HL-60 (cell line): ENCODE data around the gene SMOC2.

ENCODE experiments used
- DNase-seq, 2 experiments: peaks; one replicate each; pipeline ENCODE4 v3.0.0-alpha.2; 2010 to 2020; ENCODE audit warnings: low read depth in 1 of 2, low spot score in 1 of 2
- H3K27ac ChIP-seq: fragments of 250-450 bp; sonication (Bioruptor Pico); replicated peaks from 2 replicates; pipeline ENCODE4 v1.5.1; 2020; ENCODE audit warnings: mild to moderate bottlenecking, moderate library complexity
- H3K27me3 ChIP-seq: fragments of 250-450 bp; sonication (Bioruptor Pico); 2 replicates; pipeline ENCODE4 v1.5.1; 2021; ENCODE audit warnings: mild to moderate bottlenecking, moderate library complexity; ENCODE audit not compliant: insufficient read depth, poor library complexity, severe bottlenecking
- H3K4me3 ChIP-seq: replicated peaks from 2 replicates; pipeline ENCODE4 v1.5.1; 2011; ENCODE audit warnings: mild to moderate bottlenecking, control low read depth, low read length; ENCODE audit not compliant: insufficient read depth
- GABPA ChIP-seq: IDR thresholded peaks from 2 replicates; pipeline ENCODE4 v1.6.1; 2012; ENCODE audit warnings: low read depth
- POLR2AphosphoS5 ChIP-seq: IDR thresholded peaks from 2 replicates; pipeline ENCODE4 v1.6.1; 2012; ENCODE audit warnings: low read depth
- SPI1 ChIP-seq: IDR thresholded peaks from 2 replicates; pipeline ENCODE4 v1.6.1; 2012; ENCODE audit warnings: low read depth, mild to moderate bottlenecking, borderline replicate concordance
- TF ChIP-seq, protein P1 (sequence below): IDR thresholded peaks from one replicate; pipeline ENCODE4 v1.5.1; 2011; ENCODE audit warnings: low read length, control low read depth, inconsistent platforms; ENCODE audit not compliant: insufficient read depth
- TF ChIP-seq, protein P2 (sequence below): IDR thresholded peaks from 2 replicates; pipeline ENCODE4 v1.6.1; 2012; ENCODE audit warnings: low read depth; ENCODE audit not compliant: insufficient replicate concordance

Gene SMOC2

DNA sequence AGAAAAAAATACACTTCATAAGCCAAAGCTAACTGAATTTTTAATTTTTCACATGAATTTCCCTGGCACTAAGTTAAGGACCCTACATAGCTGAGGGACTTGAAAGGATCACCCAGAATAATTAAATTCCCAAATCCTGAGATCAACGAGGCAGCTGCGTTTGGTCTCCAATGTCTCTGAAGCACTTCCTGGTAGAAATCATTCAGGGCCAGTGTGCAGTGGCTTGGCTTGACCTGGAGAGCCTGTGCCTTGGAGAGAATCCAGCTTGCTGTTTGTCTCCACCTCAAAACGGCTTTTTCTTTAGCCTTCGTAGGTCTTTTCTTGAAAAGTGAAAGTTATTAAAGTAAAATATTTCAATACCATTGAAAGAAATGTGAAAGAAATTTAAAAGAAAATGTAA, 92.4 kb downstream of the SMOC2 start:
- Histone ChIP-seq H3K27ac (no peak overlapping the region), H3K4me3 (no peak overlapping the region), H3K27me3 (no peaks in the 10 kb centered on the region)
- DNase-seq: no peak
- TF ChIP-seq, protein P1, sequence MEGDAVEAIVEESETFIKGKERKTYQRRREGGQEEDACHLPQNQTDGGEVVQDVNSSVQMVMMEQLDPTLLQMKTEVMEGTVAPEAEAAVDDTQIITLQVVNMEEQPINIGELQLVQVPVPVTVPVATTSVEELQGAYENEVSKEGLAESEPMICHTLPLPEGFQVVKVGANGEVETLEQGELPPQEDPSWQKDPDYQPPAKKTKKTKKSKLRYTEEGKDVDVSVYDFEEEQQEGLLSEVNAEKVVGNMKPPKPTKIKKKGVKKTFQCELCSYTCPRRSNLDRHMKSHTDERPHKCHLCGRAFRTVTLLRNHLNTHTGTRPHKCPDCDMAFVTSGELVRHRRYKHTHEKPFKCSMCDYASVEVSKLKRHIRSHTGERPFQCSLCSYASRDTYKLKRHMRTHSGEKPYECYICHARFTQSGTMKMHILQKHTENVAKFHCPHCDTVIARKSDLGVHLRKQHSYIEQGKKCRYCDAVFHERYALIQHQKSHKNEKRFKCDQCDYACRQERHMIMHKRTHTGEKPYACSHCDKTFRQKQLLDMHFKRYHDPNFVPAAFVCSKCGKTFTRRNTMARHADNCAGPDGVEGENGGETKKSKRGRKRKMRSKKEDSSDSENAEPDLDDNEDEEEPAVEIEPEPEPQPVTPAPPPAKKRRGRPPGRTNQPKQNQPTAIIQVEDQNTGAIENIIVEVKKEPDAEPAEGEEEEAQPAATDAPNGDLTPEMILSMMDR: no peak
- no peak for TF ChIP-seq GABPA
- TF ChIP-seq SPI1: no peak
- no peak for TF ChIP-seq POLR2AphosphoS5
- TF ChIP-seq, protein P2, sequence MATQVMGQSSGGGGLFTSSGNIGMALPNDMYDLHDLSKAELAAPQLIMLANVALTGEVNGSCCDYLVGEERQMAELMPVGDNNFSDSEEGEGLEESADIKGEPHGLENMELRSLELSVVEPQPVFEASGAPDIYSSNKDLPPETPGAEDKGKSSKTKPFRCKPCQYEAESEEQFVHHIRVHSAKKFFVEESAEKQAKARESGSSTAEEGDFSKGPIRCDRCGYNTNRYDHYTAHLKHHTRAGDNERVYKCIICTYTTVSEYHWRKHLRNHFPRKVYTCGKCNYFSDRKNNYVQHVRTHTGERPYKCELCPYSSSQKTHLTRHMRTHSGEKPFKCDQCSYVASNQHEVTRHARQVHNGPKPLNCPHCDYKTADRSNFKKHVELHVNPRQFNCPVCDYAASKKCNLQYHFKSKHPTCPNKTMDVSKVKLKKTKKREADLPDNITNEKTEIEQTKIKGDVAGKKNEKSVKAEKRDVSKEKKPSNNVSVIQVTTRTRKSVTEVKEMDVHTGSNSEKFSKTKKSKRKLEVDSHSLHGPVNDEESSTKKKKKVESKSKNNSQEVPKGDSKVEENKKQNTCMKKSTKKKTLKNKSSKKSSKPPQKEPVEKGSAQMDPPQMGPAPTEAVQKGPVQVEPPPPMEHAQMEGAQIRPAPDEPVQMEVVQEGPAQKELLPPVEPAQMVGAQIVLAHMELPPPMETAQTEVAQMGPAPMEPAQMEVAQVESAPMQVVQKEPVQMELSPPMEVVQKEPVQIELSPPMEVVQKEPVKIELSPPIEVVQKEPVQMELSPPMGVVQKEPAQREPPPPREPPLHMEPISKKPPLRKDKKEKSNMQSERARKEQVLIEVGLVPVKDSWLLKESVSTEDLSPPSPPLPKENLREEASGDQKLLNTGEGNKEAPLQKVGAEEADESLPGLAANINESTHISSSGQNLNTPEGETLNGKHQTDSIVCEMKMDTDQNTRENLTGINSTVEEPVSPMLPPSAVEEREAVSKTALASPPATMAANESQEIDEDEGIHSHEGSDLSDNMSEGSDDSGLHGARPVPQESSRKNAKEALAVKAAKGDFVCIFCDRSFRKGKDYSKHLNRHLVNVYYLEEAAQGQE: no peak

DNA sequence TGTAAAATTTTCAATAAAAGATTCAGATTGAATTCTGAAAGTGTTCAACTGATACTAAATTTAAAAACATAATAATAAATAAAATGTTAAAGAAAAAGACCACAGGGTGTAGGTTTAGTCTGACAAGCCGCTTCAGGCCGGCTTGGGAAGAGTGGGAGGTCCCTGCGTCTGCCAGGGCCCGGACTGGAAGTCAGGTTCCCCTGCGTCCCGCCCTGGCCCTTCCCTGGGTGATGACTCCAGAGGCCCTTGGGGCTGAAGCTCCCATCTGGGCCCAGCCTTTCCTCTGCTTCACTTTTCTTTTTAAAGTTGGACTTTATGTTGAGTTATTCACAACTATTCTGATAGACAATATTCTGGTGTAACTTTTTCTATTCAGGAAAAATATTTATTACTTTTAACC, 93.3 kb downstream of the SMOC2 start:
- Histone ChIP-seq H3K27ac (no peak overlapping the region), H3K4me3 (no peak overlapping the region), H3K27me3 (no peaks in the 10 kb centered on the region)
- TF ChIP-seq POLR2AphosphoS5 (no peak), SPI1 (no peak), GABPA (no peak)
- TF ChIP-seq, protein P2: no peak
- TF ChIP-seq, protein P1: no peak
- DNase-seq: no peak

DNA sequence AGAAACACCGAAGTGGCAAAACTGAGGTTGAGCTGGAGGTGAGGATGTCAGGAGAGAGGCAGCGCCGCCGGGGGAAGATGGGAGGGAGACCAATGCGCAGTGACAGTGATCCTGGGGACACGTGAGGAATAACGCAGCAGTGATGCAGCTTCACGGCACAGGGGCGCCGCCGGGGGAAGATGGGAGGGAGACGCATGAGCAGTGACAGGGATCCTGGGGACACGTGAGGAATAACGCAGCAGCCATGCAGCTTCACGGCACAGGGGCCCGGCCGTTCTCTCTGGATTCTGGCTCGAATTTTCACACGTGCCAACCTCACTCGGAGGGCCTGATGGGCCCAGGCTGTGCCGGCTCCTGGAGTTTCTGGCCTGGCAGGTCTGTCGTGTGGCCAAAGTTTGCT, 94.7 kb downstream of the SMOC2 start:
- Histone ChIP-seq H3K27ac (no peak overlapping the region), H3K27me3 (no peaks in the 10 kb centered on the region), H3K4me3 (no peak overlapping the region)
- TF ChIP-seq, protein P2: no peak
- TF ChIP-seq POLR2AphosphoS5 (no peak), SPI1 (no peak), GABPA (no peak)
- TF ChIP-seq, protein P1: no peak
- no peak for DNase-seq
